NCI-H2081 (cell line): ENCODE results near the gene TSHZ2.
"Not testable (repeated sequence)": the region's sequence is repeated elsewhere in the genome, so short reads cannot be mapped to it uniquely, and the experiment has no call there.

Experiments used
- DNase-seq, 2 experiments: peaks; one replicate each; lab custom pipeline; 2025; lab: John Stamatoyannopoulos, UW

Gene TSHZ2

GRCh38 chr20:53454675-53455276, 482.6 kb downstream of the TSHZ2 start:
- no peak for DNase-seq

- no peak for DNase-seq
Observed at GRCh38 chr20:53463101-53463972, 491.2 kb downstream of the TSHZ2 start.

DNA sequence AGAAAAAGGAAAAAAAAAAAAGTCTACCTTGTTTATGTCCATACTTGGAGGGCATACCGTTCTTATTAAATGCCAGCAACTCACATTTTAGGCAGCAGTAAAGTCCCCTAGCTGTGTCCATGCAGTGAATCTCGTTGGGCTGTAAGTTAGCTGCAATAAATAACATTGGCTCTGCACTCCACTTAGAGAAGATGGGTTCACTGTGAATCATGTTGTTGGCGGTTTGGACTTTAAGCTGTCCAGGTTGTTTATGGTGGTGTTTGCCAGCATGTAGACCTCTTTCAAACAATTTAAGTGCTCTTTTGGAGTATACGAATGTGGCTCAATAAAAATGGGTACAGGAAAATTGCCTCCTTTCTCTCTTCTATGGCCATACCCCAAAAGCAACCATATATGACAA, 494.1 kb downstream of the TSHZ2 start:
- no peak for DNase-seq

- DNase-seq, result no peak
Observed at GRCh38 chr20:53468587-53468986, 496.4 kb downstream of the TSHZ2 start.

DNA sequence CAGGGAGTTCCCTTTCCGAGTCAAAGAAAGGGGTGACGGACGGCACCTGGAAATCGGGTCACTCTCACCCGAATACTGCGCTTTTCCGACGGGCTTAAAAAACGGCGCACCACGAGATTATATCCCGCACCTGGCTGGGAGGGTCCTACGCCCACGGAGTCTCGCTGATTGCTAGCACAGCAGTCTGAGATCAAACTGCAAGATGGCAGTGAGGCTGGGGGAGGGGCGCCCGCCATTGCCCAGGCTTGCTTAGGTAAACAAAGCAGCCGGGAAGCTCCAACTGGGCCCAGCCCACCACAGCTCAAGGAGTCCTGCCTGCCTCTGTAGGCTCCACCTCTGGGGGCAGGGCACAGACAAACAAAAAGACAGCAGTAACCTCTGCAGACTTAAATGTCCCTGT, 500.7 kb downstream of the TSHZ2 start:
- DNase-seq, result not testable (repeated sequence)

DNA sequence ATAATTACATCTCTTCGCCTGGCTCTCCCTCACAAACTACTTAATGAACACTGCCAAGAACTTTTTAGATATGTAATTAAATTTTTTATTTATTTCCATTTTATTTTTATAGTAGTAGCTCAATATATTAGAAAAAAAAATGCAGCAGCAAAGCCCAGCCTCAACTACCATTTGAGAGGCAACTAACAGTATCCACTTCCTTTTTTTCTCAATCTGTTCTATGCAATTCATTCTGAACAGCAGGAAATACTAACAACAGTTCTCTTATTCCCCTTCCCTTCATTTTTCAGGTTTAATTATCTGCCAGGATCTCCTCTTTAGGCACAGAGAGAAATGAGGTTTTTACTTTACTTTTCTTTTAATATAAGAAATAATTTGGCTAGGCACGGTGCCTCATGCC, 508.8 kb downstream of the TSHZ2 start:
- no peak for DNase-seq

DNA sequence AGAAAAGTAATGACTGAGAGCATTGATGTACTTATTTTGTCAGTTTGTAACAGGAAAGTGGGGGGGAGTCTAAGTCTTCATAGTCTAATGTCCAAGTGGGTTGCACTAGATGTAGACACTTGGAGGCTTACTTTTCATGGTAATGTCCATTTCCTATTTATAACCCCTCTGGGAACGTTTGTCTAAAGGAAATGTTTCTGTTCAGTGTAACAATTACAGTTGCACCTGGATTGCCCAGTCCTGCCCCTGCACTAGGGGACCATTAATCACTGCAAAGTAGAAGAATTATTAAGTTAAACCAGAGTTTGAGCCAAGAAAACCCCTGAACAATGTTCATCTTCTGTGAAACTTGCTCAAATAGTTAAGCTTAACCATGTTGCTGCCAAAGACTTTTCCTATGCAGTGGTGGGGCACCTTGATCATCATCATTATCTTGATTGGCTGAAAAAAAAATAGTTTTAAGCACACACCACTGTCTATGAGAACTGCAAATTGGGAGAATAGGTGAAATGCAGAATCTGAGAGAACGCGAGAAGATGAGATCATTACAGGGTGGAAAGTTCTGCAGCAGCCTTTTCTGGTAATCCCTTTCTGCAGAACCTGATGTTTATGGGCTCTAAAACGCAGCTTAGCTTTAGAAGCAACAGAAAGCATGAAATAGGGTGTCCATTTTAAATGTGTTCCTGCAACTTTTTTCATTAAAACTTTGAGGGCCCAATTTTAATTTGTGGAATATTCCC, 515.5 kb downstream of the TSHZ2 start:
- no peak for DNase-seq

- DNase-seq, result no peak
Observed at GRCh38 chr20:53488775-53489272, 516.7 kb downstream of the TSHZ2 start.

- DNase-seq, result no peak
Observed at GRCh38 chr20:53489528-53489927, 517.4 kb downstream of the TSHZ2 start.

GRCh38 chr20:53490620-53491019, 518.5 kb downstream of the TSHZ2 start:
- DNase-seq, result no peak

DNA sequence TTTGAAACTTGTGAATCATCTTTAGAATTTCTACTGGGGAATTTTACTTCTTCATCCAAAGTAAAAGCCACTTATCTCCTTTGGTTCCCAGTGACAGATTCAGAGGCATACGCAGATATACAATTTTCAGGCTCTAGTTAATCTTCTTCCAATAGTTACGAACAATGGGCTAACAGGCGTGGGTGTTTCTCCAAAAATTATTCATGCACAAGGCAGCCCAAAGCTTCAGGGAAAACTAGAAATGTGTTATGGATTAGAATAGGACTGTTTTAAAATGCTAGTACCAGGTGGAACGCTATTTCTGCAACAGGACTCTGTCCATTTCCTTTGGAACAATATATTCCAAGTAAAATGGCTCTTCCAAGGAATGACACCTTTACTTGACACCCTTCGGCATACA, 519.3 kb downstream of the TSHZ2 start:
- DNase-seq, result no peak

DNA sequence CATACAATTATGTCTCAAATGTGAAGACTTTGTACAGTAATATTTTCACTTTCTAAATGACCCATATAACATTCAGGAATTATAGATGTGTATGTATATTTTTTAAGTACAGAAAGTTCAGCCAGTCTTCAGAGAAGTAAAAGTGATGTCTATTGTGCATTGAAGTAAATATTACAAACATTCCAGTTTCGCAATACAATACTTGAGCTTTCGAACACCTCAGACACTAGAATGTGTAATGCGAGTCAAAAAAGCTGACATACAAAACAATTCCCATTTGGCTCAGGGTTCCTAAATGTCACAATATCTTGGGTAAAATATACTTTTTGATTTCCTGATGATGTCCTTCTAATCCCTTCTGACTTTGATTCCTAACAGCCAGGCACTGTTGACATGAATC, 520.1 kb downstream of the TSHZ2 start:
- no peak for DNase-seq

DNA sequence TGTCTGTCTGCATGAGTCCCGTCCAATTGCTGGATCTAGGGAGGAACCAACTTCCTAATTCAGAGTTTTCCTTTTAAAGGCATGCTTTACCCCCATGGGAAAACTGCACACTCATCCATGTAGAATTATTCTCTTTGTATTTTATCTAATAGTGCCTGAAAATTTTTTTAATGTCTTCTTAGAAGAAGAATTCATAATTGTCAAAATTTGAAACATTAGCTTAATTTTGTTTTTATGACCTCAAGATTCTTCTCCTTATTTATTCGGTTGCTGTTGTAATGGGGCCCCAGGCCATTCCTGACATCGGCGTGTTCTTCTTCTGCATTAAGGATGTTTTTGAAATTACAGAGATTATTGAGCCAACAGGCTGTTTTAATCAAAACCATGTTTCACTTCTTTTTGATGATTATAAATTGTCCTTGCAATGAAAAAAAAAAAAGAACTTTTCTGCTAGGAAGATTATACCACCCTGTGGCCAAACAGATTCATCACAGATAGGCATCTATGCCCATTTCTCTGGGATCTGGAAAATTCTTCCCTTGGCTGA, 521.2 kb downstream of the TSHZ2 start:
- no peak for DNase-seq

- DNase-seq, result no peak
Observed at GRCh38 chr20:53494753-53495152, 522.6 kb downstream of the TSHZ2 start.

GRCh38 chr20:53495398-53496092, 523.4 kb downstream of the TSHZ2 start:
- DNase-seq, result no peak

GRCh38 chr20:53497246-53497645, 525.1 kb downstream of the TSHZ2 start:
- DNase-seq, result no peak

- no peak for DNase-seq
Observed at GRCh38 chr20:53498341-53498740, 526.2 kb downstream of the TSHZ2 start.

DNA sequence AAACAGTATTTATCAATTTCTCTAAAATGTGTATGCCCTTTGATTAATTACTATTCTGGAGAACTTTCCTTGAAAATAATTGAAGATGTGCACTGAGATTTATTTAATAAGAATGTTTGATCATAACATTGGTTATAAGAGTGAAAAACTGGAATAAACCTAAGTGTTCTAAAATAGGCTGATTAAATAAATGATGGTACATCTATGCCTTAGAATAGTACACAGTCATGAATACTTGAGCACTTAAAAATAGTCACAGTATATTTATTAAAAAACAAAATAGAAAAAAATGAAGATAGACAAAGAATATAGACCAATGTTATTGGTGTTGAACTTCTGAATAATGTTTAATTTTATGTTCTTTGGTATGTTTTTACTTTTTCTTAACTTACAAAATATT, 528.5 kb downstream of the TSHZ2 start:
- DNase-seq, result no peak

DNA sequence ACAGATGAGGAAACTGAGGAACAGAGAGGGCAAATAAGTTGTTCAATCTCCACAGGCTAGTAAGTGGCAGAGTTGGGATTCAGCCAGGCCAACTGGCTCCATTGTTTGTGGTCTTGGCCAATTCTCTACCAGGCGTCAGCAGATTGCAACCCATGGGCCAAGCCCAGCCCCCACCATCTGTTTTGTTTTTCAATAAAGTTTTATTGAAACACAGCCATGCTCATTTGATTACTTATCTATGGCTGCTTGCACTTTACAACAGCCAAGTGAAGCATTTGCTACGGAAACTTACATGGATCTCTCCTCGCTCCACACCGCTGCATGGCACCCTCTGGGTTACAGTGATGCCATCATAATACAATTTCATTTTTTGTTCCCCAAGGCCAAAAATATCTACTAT, 530.7 kb downstream of the TSHZ2 start:
- DNase-seq, result no peak

DNA sequence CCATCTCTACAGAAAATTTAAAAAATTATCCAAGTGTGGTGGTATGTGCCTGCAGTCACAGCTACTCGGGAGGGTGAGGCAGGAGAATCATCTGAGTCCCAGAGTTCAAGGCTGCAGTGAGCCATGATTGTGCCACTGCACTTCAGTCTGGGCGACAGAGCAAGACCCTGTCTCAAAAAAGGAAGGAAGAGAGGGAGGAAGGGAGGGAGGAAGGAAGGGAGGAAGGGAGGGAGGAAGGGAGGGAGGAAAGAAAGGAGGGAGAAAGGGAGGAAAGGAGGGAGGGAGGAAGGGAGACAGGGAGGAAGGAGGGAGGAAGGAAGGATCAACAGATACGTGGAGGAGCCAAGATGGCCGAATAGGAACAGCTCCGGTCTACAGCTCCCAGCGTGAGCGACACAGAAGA, 531.4 kb downstream of the TSHZ2 start:
- DNase-seq, result no peak

DNA sequence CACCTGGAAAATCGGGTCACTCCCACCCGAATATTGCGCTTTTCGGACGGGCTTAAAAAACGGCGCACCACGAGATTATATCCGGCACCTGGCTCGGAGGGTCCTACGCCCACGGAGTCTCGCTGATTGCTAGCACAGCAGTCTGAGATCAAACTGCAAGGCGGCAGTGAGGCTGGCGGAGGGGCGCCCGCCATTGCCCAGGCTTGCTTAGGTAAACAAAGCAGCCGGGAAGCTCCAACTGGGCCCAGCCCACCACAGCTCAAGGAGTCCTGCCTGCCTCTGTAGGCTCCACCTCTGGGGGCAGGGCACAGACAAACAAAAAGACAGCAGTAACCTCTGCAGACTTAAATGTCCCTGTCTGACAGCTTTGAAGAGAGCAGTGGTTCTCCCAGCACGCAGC, 531.9 kb downstream of the TSHZ2 start:
- DNase-seq, result not testable (repeated sequence)

DNA sequence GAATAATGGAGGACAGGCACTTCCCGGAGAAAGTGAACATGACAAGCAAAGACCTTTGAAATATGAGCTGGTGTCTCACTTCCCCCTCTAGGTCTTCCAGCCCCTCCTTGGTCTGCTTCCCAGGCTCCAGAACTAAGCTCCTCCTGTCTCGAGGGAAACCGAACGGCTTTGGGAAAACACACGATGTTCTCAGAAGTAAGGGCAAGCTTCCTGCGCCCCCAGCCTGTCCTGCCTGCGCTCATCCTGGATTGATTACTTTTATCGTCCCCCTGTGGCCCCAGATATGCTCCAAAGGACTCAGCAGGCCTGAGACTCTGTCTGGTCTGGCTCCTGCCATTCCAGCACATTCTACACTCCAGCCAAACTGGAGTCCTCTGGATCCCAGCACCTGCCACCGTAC, 538.1 kb downstream of the TSHZ2 start:
- no peak for DNase-seq
